Retina (tissue), 1 donor: ENCODE data around the gene ITGA8.
"Not testable (repeated sequence)": the region's sequence is repeated elsewhere in the genome, so short reads cannot be mapped to it uniquely, and the experiment has no call there.

Experiments used
- DNase-seq: peaks from one replicate; pipeline ENCODE4 v3.0.0-alpha.2; 2016

ITGA8 gene

GRCh38 chr10:15719899-15720634 lies at the start of gene ITGA8:
Gene ITGA8, minus strand, starts transcription at chr10:15719922. Its CDS starts 151 bp downstream, at chr10:15719771.
- peak; percentile 75 for DNase-seq

- no peak for DNase-seq
Measured at GRCh38 chr10:15764892-15765454, 45.3 kb upstream of the ITGA8 start.

- no peak for DNase-seq
Measured at GRCh38 chr10:15763006-15763405, 43.3 kb upstream of the ITGA8 start.

- DNase-seq, result not testable (repeated sequence)
Measured at GRCh38 chr10:15762239-15762638, 42.5 kb upstream of the ITGA8 start.

- DNase-seq, result not testable (repeated sequence)
Measured at GRCh38 chr10:15761224-15761623, 41.5 kb upstream of the ITGA8 start.

- no peak for DNase-seq
Measured at GRCh38 chr10:15760681-15761080, 41.0 kb upstream of the ITGA8 start.

GRCh38 chr10:15759265-15759664 lies 39.5 kb upstream of the ITGA8 start:
- no peak for DNase-seq

GRCh38 chr10:15758618-15759017 lies 38.9 kb upstream of the ITGA8 start:
- DNase-seq, result no peak

- DNase-seq, result no peak
Measured at GRCh38 chr10:15754937-15755336, 35.2 kb upstream of the ITGA8 start.

- DNase-seq, result no peak
Measured at GRCh38 chr10:15751046-15751445, 31.3 kb upstream of the ITGA8 start.

GRCh38 chr10:15748126-15748525 lies 28.4 kb upstream of the ITGA8 start:
- DNase-seq, result no peak

- DNase-seq, result no peak
Measured at GRCh38 chr10:15747632-15748031, 27.9 kb upstream of the ITGA8 start.

GRCh38 chr10:15745751-15746150 lies 26.0 kb upstream of the ITGA8 start:
- DNase-seq, result no peak

- peak; percentile 40 for DNase-seq
Measured at GRCh38 chr10:15744217-15744865, 24.6 kb upstream of the ITGA8 start.

GRCh38 chr10:15743443-15743842 lies 23.7 kb upstream of the ITGA8 start:
- DNase-seq, result no peak

- no peak for DNase-seq
Measured at GRCh38 chr10:15742836-15743235, 23.1 kb upstream of the ITGA8 start.

- DNase-seq, result no peak
Measured at GRCh38 chr10:15742102-15742501, 22.4 kb upstream of the ITGA8 start.

GRCh38 chr10:15741581-15741980 lies 21.9 kb upstream of the ITGA8 start:
- DNase-seq, result no peak

- DNase-seq, result no peak
Measured at GRCh38 chr10:15740261-15740660, 20.5 kb upstream of the ITGA8 start.

GRCh38 chr10:15739254-15739970 lies 19.7 kb upstream of the ITGA8 start:
- no peak for DNase-seq

- no peak for DNase-seq
Measured at GRCh38 chr10:15738270-15738925, 18.7 kb upstream of the ITGA8 start.

GRCh38 chr10:15737656-15738055 lies 17.9 kb upstream of the ITGA8 start:
- no peak for DNase-seq

- no peak for DNase-seq
Measured at GRCh38 chr10:15735763-15736162, 16.0 kb upstream of the ITGA8 start.
